ENCODE data around the gene SUPT4H1.

Gene SUPT4H1

GRCh38 chr17:58303971-58304749, 47.8 kb downstream of the SUPT4H1 start:
- peak; percentile 94 for DNase-seq (ENCODE audit: low spot score)

- peak; percentile 37 for DNase-seq (ENCODE audit: low spot score)
Measured at GRCh38 chr17:58302919-58303585, 48.9 kb downstream of the SUPT4H1 start.

- peak; percentile 26 for DNase-seq (ENCODE audit: low spot score)
Measured at GRCh38 chr17:58302171-58302918, 49.7 kb downstream of the SUPT4H1 start.

- DNase-seq (ENCODE audit: low spot score): peak; percentile 34
Measured at GRCh38 chr17:58301504-58302150, 50.4 kb downstream of the SUPT4H1 start.

- peak; percentile 19 for DNase-seq (ENCODE audit: low spot score)
Measured at GRCh38 chr17:58300336-58300735, 51.7 kb downstream of the SUPT4H1 start.

Measured in D341Med (cell line).